ENCODE results near the gene WDR4. TPM values are rescaled to one million over a fixed set of nuclear protein-coding genes. Genes with fewer than 3 reads are reported as not detected.

WDR4 gene
- total RNA-seq, 4 donors from 2014 or later = 13.0 to 30.6 (median 17.4) TPM

DNA sequence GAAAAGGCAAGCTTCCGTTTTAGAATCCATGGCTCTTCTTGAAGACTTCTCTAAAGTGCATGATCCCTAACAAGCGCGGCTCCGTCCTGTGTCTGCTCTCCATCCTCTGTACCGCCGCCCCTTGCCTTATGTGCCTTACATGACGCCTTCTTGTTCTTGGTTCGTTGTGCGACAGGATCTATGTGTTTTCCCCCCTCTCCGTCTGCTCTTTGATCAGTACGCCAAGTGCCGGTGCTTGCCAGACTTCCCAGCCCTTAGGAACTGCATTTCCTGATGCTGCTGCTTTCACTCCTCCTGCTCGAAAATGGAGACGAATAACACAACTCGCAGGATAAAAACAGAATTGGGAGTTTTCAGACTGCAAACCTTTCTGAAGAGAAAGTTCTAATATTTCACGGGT, 26.9 kb upstream of the WDR4 start:
- Histone ChIP-seq H3K9me3 (no peaks in the 10 kb centered on the region), H3K27me3 (no peaks in the 10 kb centered on the region), H3K36me3 (peaks cover 0 to 100% (median 35%) of the 10 kb centered on the region in 3 donors), H3K27ac (no peak overlapping the region), H3K4me3 (no peak overlapping the region), H3K4me1 (no peaks in the 10 kb centered on the region)
- no peak for DNase-seq (ENCODE audit: low spot score in 2 of 2)
- WGBS, 2 donors = 97 to 98% methylated on average over 16 of the region's 16 CpGs
- TF ChIP-seq EP300 (IDR thresholded peaks at IDR 0.05) (no peak), POLR2A (IDR thresholded peaks at IDR 0.05) (no peak)
- TF ChIP-seq, protein P1, sequence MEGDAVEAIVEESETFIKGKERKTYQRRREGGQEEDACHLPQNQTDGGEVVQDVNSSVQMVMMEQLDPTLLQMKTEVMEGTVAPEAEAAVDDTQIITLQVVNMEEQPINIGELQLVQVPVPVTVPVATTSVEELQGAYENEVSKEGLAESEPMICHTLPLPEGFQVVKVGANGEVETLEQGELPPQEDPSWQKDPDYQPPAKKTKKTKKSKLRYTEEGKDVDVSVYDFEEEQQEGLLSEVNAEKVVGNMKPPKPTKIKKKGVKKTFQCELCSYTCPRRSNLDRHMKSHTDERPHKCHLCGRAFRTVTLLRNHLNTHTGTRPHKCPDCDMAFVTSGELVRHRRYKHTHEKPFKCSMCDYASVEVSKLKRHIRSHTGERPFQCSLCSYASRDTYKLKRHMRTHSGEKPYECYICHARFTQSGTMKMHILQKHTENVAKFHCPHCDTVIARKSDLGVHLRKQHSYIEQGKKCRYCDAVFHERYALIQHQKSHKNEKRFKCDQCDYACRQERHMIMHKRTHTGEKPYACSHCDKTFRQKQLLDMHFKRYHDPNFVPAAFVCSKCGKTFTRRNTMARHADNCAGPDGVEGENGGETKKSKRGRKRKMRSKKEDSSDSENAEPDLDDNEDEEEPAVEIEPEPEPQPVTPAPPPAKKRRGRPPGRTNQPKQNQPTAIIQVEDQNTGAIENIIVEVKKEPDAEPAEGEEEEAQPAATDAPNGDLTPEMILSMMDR (IDR thresholded peaks at IDR 0.05) = no peak

DNA sequence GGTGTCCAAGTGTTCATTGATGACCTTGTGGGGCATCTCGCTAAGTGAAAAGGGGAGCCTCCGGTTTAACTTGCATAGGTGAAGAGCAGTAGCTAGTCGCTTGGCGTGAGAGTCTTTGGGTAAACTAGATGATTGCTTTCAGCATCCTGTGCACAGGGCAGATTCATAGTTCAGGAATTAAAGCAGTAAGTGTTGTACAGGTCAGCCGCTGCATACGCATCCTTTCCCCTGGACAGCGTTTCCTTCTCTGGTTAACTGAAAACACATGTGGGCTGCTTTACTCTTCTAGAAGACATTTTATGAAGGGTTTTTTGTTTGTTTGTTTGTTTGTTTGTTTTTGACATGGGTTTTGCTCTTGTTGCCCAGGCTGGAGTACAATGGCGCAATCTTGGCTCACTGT, 25.9 kb upstream of the WDR4 start:
- WGBS, 2 donors = 89 to 95% methylated on average over 8 of the region's 8 CpGs
- Histone ChIP-seq H3K4me1 (peaks cover 0 to 5% (median 0%) of the 10 kb centered on the region in 4 donors), H3K27me3 (no peaks in the 10 kb centered on the region), H3K9me3 (no peaks in the 10 kb centered on the region), H3K4me3 (no peak overlapping the region), H3K36me3 (peaks cover 0 to 100% (median 33%) of the 10 kb centered on the region in 3 donors), H3K27ac (no peak overlapping the region)
- no peak for DNase-seq (ENCODE audit: low spot score in 2 of 2)
- TF ChIP-seq EP300 (IDR thresholded peaks at IDR 0.05) (no peak), POLR2A (IDR thresholded peaks at IDR 0.05) (no peak)
- TF ChIP-seq, protein P1 (IDR thresholded peaks at IDR 0.05) = no peak

DNA sequence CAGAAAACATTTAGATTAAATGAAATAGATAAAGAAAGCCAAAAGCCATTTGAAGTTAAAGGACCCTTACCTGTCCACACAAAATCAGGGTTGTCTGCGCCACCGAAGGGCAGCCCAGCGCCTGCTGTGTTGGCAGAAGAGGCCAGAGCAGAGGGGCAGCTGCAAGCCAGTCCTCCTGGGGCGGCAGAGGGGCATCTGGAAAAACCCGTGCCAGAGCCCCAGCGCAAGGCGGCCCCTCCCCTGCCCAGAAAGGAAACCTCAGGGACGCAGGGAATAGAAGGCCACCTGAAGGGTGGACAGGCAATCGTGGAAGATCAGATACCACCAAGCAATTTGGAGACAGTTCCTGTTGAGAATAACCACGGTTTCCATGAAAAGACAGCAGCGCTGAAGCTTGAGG, 24.5 kb upstream of the WDR4 start:
- DNase-seq (ENCODE audit: low spot score in 2 of 2) = no peak
- no peak overlapping the region for H3K4me3 ChIP-seq
- H3K27ac ChIP-seq = no peak overlapping the region
- H3K9me3 ChIP-seq = no peaks in the 10 kb centered on the region
- H3K4me1 ChIP-seq = peaks cover 0 to 5% (median 0%) of the 10 kb centered on the region in 4 donors
- 96 to 97% methylated on average over 11 of the region's 11 CpGs for WGBS, 2 donors
- H3K36me3 ChIP-seq = peaks cover 0 to 100% (median 22%) of the 10 kb centered on the region in 3 donors
- TF ChIP-seq, protein P1 (IDR thresholded peaks at IDR 0.05) = no peak
- TF ChIP-seq EP300 (IDR thresholded peaks at IDR 0.05) = no peak
- no peak for TF ChIP-seq POLR2A (IDR thresholded peaks at IDR 0.05)
- no peaks in the 10 kb centered on the region for H3K27me3 ChIP-seq

DNA sequence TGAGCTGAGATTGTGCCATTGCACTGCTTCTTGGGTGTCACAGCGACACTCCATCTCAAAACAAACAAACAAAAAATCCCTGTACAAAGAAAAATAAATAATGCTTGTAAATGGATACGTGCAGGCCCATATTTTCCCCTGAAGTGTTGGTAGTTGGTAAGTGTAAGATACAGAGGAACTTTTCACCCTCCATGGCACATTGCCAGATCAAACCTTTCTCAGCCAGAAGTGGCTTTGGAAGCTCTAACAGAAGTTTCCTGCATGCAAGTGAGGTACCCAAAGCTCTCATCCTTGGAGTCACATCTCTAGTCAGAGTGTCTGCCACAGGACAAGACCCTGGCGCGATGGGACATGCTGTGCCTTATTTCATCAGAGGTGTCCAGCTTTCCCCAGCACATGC, 21.1 kb upstream of the WDR4 start:
- Histone ChIP-seq H3K36me3 (peaks cover 0 to 92% (median 24%) of the 10 kb centered on the region in 3 donors), H3K4me1 (peaks cover 0 to 26% (median 0%) of the 10 kb centered on the region in 4 donors), H3K27ac (no peak overlapping the region), H3K27me3 (no peaks in the 10 kb centered on the region), H3K4me3 (no peak overlapping the region), H3K9me3 (no peaks in the 10 kb centered on the region)
- no peak for TF ChIP-seq EP300 (IDR thresholded peaks at IDR 0.05)
- TF ChIP-seq POLR2A (IDR thresholded peaks at IDR 0.05) = no peak
- TF ChIP-seq, protein P1 (IDR thresholded peaks at IDR 0.05) = no peak
- DNase-seq (ENCODE audit: low spot score in 2 of 2) = no peak
- WGBS, 2 donors = 73 to 82% methylated on average over 4 of the region's 4 CpGs

DNA sequence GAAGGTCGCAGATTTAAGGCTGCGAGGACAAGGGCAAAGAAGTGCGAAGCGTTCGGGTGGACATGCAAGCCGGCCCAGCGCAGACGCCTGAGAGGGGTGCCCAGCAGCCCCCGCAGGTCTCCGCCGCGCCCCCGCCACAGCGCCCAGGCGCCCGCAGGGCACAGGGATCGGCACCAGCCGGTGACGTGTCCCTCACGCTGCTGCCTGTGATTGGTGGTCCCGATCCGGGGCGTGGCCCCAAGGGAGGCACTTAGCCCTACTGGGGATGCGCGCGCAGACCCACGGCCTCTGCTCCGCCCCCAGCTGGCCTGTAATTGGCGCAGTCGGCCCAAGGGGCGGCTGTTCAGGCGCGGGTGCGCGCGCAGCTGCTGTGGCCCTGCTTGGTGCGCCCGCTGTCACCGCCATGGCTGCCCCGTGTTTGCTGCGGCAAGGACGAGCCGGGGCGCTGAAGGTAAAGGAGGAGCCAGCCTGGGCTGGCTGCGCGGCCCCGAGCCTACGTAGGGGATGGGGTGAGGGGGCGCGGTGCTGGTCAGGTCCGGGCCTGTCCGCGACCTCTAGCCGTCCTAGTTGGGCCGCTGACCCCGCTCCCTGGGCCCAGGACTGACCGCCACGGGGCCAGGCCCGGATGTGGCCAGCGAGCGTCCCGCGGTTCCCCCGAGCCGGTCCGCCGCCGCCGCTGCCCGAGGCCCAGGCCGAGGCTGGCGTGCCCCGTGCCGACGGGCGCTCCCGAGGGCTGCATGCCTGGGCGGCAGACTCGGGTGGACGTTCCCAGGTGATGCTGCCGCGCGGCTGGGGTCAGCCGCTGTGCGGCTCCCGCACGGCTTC, 13.8 kb upstream of the WDR4 start, which contains the start of gene NDUFV3:
NDUFV3 (plus strand) TSS at position 379 of the 825 bp plus-strand sequence; CDS start at position 404, 25 bp downstream.
- 0 to 1% methylated on average over 29 to 34 of the region's 87 CpGs for WGBS, 2 donors
- Histone ChIP-seq H3K27me3 (no peaks in the 10 kb centered on the region), H3K36me3 (peaks cover 0 to 19% (median 1%) of the 10 kb centered on the region in 3 donors), H3K9me3 (no peaks in the 10 kb centered on the region), H3K4me3 (peak within 1 kb of the TSS; percentile 66 to 97 (median 84)), H3K27ac (peak within 1 kb of the TSS; percentile 79 to 99 (median 94)), H3K4me1 (peaks cover 0 to 30% (median 5%) of the 10 kb centered on the region in 4 donors)
- TF ChIP-seq POLR2A (IDR thresholded peaks at IDR 0.05) = peak; percentile 79 to 96
- TF ChIP-seq, protein P1 (IDR thresholded peaks at IDR 0.05) = peak in 2 of 5 experiments; percentile 11 to 54
- peak; percentile 95 to 98 for TF ChIP-seq EP300 (IDR thresholded peaks at IDR 0.05)
- DNase-seq (ENCODE audit: low spot score in 2 of 2) = peak; percentile 100
